GM18508 (cell line): ENCODE measurements around the gene CTDNEP1.

Experiments
- ATAC-seq: cut with Tn5 transposase; IDR thresholded peaks from one replicate; pipeline ENCODE4 v1.9.1; 2021; ENCODE audit warnings: moderate number of reproducible peaks; ENCODE audit not compliant: insufficient read depth, unreplicated experiment

The CTDNEP1 gene

GRCh38 chr17:7196651-7197401, 54.7 kb downstream of the CTDNEP1 start:
- no peak for ATAC-seq

- ATAC-seq = no peak
These were observed 55.6 kb downstream of the CTDNEP1 start for GRCh38 chr17:7195971-7196370.
